H1 (cell line): ENCODE data around the gene DRC3. TPM values are rescaled to one million over a fixed set of nuclear protein-coding genes. Genes with fewer than 3 reads are reported as not detected.
A peak's percentile ranks its signal among the peaks of the same experiment; 100 is the strongest.

ENCODE experiments used
- ASH2L ChIP-seq: fragments of 200-600, 300-600 bp; sonication (generic); IDR thresholded peaks from one replicate; pipeline ENCODE4 v1.7.1; 2017; ENCODE audit warnings: low read length
- CREB1 ChIP-seq: IDR thresholded peaks from 2 replicates; pipeline ENCODE4 v1.6.1; 2012; ENCODE audit warnings: inconsistent platforms
- EP300 ChIP-seq, 2 experiments: IDR thresholded peaks; 1 replicate in 1 of 2; 2 replicates in 1 of 2; pipeline ENCODE4 v1.6.1; 2011 to 2012; ENCODE audit warnings: low read depth in 2 of 2, low read length in 2 of 2, mild to moderate bottlenecking in 2 of 2, borderline replicate concordance in 1 of 2, inconsistent platforms in 1 of 2, moderate library complexity in 1 of 2
- HDAC2 ChIP-seq, 2 experiments: fragments of 300-600 bp in 1 of 2; sonication (generic) in 1 of 2; IDR thresholded peaks; 2 replicates each; pipeline ENCODE4 v1.6.1; 2011 to 2012; ENCODE audit warnings: low read depth in 2 of 2, low read length in 2 of 2, mild to moderate bottlenecking in 2 of 2, moderate library complexity in 2 of 2, borderline replicate concordance in 1 of 2, inconsistent platforms in 1 of 2
- HDAC6 ChIP-seq: IDR thresholded peaks from one replicate; pipeline ENCODE4 v1.7.1; 2012; ENCODE audit warnings: low read depth, mild to moderate bottlenecking, inconsistent platforms, low read length, moderate library complexity
- JUN ChIP-seq: IDR thresholded peaks from 2 replicates; pipeline ENCODE4 v1.6.1; 2011; ENCODE audit warnings: low read depth, mild to moderate bottlenecking, improper control_type of control experiment, low read length
- JUND ChIP-seq: IDR thresholded peaks from 2 replicates; pipeline ENCODE4 v1.6.1; 2011; ENCODE audit warnings: mild to moderate bottlenecking, improper control_type of control experiment, low read length
- KDM5A ChIP-seq: fragments of 200-600 bp; IDR thresholded peaks from 2 replicates; pipeline ENCODE4 v1.7.1; 2012; ENCODE audit warnings: mild to moderate bottlenecking, low read length, inconsistent platforms, mixed read lengths
- MAFK ChIP-seq: IDR thresholded peaks from 2 replicates; pipeline ENCODE4 v1.6.1; 2012; ENCODE audit warnings: low read depth, mild to moderate bottlenecking, improper control_type of control experiment, low read length
- NRF1 ChIP-seq: IDR thresholded peaks from 2 replicates; pipeline ENCODE4 v1.6.1; 2011; ENCODE audit warnings: mild to moderate bottlenecking, low read depth, low read length, improper control_type of control experiment
- PHF8 ChIP-seq: fragments of 200-600 bp; sonication (generic); conservative IDR thresholded peaks from 2 replicates; pipeline ENCODE4 v1.7.1; 2012; ENCODE audit warnings: low read depth, mild to moderate bottlenecking, inconsistent platforms, low read length, moderate library complexity
- POLR2A ChIP-seq, 2 experiments: IDR thresholded peaks; 1 replicate in 1 of 2; 2 replicates in 1 of 2; pipeline ENCODE4 v1.6.1; 2011; ENCODE audit warnings: low read depth in 2 of 2, low read length in 2 of 2, mild to moderate bottlenecking in 2 of 2; ENCODE audit errors: control extremely low read depth in 1 of 2
- POU5F1 ChIP-seq: IDR thresholded peaks from 2 replicates; pipeline ENCODE4 v1.6.1; 2011; ENCODE audit warnings: low read depth, mild to moderate bottlenecking, low read length, moderate library complexity
- RAD21 ChIP-seq, 2 experiments: IDR thresholded peaks in 1 of 2; conservative IDR thresholded peaks in 1 of 2; 2 replicates each; pipeline ENCODE4 v1.6.1; 2011; ENCODE audit warnings: low read depth in 2 of 2, low read length in 2 of 2, improper control_type of control experiment in 1 of 2, inconsistent platforms in 1 of 2, mild to moderate bottlenecking in 1 of 2, moderate library complexity in 1 of 2
- RNF2 ChIP-seq: fragments of 200-900, 300-1000 bp; sonication (generic); IDR thresholded peaks from 2 replicates; pipeline ENCODE4 v1.7.1; 2016; ENCODE audit warnings: borderline replicate concordance, low read depth, mild to moderate bottlenecking, antibody characterized with exemption, low read length; ENCODE audit not compliant: poor library complexity, severe bottlenecking; ENCODE audit errors: missing control alignments
- RXRA ChIP-seq: IDR thresholded peaks from 2 replicates; pipeline ENCODE4 v1.6.1; 2011; ENCODE audit warnings: low read depth, mild to moderate bottlenecking, low read length, moderate library complexity; ENCODE audit not compliant: insufficient read depth
- SAP30 ChIP-seq: fragments of 300-600 bp; sonication (generic); IDR thresholded peaks from 2 replicates; pipeline ENCODE4 v1.7.1; 2012; ENCODE audit warnings: low read length, moderate library complexity, mild to moderate bottlenecking, inconsistent platforms; ENCODE audit not compliant: insufficient read depth, insufficient replicate concordance
- SIN3A ChIP-seq, 2 experiments: IDR thresholded peaks in 1 of 2; conservative IDR thresholded peaks in 1 of 2; 2 replicates each; pipeline ENCODE4 v1.6.1; 2011 to 2012; ENCODE audit warnings: low read length in 2 of 2, improper control_type of control experiment in 1 of 2, low read depth in 1 of 2, mild to moderate bottlenecking in 1 of 2
- SIX5 ChIP-seq: IDR thresholded peaks from 2 replicates; pipeline ENCODE4 v1.6.1; 2011; ENCODE audit warnings: mild to moderate bottlenecking, low read depth, low read length
- SP1 ChIP-seq: IDR thresholded peaks from 2 replicates; pipeline ENCODE4 v1.6.1; 2011; ENCODE audit warnings: low read depth, low read length
- SP4 ChIP-seq: IDR thresholded peaks from 2 replicates; pipeline ENCODE4 v1.6.1; 2012; ENCODE audit warnings: low read length, inconsistent platforms
- SUZ12 ChIP-seq: fragments of 200-600 bp; sonication (generic); IDR thresholded peaks from 2 replicates; pipeline ENCODE4 v1.6.1; 2012; ENCODE audit warnings: mild to moderate bottlenecking, inconsistent platforms, low read length, moderate library complexity, mixed read lengths
- YY1 ChIP-seq: IDR thresholded peaks from 2 replicates; pipeline ENCODE4 v1.6.1; 2011; ENCODE audit warnings: low read depth, mild to moderate bottlenecking, low read length
- polyA plus RNA-seq, 7 experiments: library from polyadenylated mRNA; depleted of rRNA in 3 of 7; stranded (reverse) in 5 of 7; unstranded in 2 of 7; fragments of >200 nt in 5 of 7; fragments of 200-250 nt in 2 of 7; gene quantifications; 1 replicate in 5 of 7; 2 replicates in 1 of 7; 4 replicates in 1 of 7; pipeline versions ENCODE4 v1.2.1 to v1.2.3, GENCODE V29; 2011 to 2013; ENCODE audit warnings: missing spikeins in 2 of 7, mixed read lengths in 2 of 7
- total RNA-seq: library from RNA; stranded (reverse); fragmentation: NEBNext Ultra II Directional; extraction: Animal tissue kit (Norgen Biotek cat#: 25700); gene quantifications from 2 replicates; pipeline ENCODE4 v1.2.1, GENCODE V29; 2021
- TF ChIP-seq, protein P1 (sequence below): IDR thresholded peaks from 2 replicates; pipeline ENCODE4 v1.6.1; 2011; ENCODE audit warnings: low read depth, mild to moderate bottlenecking, low read length; ENCODE audit not compliant: insufficient read depth

The DRC3 gene
- total and polyA plus RNA-seq, 2 of the 8 experiments (the other 6 are each of a cell fraction or from before 2014, with no cell fraction given): 0.59 TPM; not detected in 1

DNA sequence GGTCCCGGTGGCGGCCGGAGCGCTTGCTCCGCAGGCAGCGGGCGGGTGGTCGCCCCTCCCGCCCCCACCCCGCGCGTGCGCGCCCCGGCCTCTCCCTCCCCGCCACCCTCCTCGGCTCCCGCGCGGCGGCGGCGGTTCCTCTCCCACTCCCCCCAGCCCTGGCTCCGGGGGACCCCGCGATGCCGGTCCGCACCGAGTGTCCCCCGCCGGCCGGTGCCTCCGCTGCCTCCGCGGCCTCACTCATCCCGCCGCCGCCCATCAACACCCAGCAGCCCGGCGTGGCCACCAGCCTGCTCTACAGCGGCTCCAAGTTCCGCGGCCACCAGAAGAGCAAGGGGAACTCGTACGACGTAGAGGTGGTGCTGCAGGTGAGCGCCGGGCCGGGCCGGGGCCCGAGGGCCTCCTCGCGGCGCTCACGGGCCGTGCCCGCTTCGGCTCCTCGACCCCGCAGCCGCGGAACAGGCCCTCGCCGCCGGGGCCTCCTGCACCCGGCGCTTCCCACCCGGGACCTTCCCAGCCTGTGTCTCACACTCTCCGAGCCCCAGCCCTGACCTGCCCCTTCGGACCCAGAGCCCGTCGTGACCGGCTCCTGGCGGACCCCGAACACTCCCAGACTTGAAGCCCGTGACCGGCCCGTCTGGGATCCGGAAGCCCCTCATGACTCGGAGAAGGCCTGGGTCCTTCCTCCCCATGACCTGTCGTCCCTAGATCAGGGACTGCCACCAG is 67.0 kb downstream of the DRC3 start (continued):
- TF ChIP-seq RNF2: no peak
- no peak for TF ChIP-seq HDAC6
- TF ChIP-seq POU5F1: no peak
- no peak for TF ChIP-seq SAP30
- TF ChIP-seq SIX5: no peak
- no peak for TF ChIP-seq SP1
- no peak for TF ChIP-seq EP300 (IDR thresholded peaks at IDR 0.05; ENCODE audit: borderline replicate concordance in 1 of 2, low read depth in 2 of 2, low read length in 2 of 2)
- peak in 1 of 2 experiments; percentile 40; a peak in 1 of 4 replicates for TF ChIP-seq SIN3A (conservative IDR thresholded peaks at IDR 0.05 in 1 of 2, IDR thresholded peaks at IDR 0.05 in 1 of 2; ENCODE audit: low read depth in 1 of 2, low read length in 2 of 2)
- TF ChIP-seq JUND: no peak
- TF ChIP-seq POLR2A (IDR thresholded peaks at IDR 0.05; ENCODE audit: control extremely low read depth in 1 of 2, low read depth in 2 of 2, low read length in 2 of 2): no peak
- TF ChIP-seq, protein P1, sequence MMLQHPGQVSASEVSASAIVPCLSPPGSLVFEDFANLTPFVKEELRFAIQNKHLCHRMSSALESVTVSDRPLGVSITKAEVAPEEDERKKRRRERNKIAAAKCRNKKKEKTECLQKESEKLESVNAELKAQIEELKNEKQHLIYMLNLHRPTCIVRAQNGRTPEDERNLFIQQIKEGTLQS: no peak
- TF ChIP-seq JUN: no peak
- no peak for TF ChIP-seq MAFK
- no peak for TF ChIP-seq HDAC2 (IDR thresholded peaks at IDR 0.05; ENCODE audit: borderline replicate concordance in 1 of 2, low read depth in 2 of 2, low read length in 2 of 2)
- no peak for TF ChIP-seq SP4
- TF ChIP-seq ASH2L: peak; percentile 61
- no peak for TF ChIP-seq RXRA
- no peak for TF ChIP-seq CREB1
- no peak for TF ChIP-seq KDM5A
- TF ChIP-seq NRF1: no peak
- TF ChIP-seq YY1: no peak
- no peak for TF ChIP-seq SUZ12
- peak; percentile 56 for TF ChIP-seq PHF8
- no peak for TF ChIP-seq RAD21 (IDR thresholded peaks at IDR 0.05 in 1 of 2, conservative IDR thresholded peaks at IDR 0.05 in 1 of 2; ENCODE audit: low read depth in 2 of 2, low read length in 2 of 2)
